Activated B cell treated with CpG ODN at 0.5 μM for 24 hours (primary cell): ENCODE data around the gene NR1I2. TPM values are rescaled to one million over a fixed set of nuclear protein-coding genes. Genes with fewer than 3 reads are reported as not detected.

ENCODE experiments used
- ATAC-seq: fragments of 200-7000 bp; cut with Tn5 transposase; one replicate; pipeline ENCODE4 v1.10.0; 2021; ENCODE audit warnings: low read depth, mild to moderate bottlenecking, moderate library complexity
- CTCF ChIA-PET: fragments of 350-600 bp; sonication (Branson Sonifier 250); formaldehyde crosslinking; loops from one replicate; lab custom pipeline; 2021; ENCODE audit warnings: antibody characterized with exemption; lab: Charles Lee
- POLR2A ChIA-PET: fragments of 350-600 bp; sonication (Branson Sonifier 250); formaldehyde crosslinking; loops from one replicate; lab custom pipeline; 2021; ENCODE audit warnings: antibody characterized with exemption; lab: Charles Lee
- DNase-seq: peaks from one replicate; pipeline ENCODE4 v3.0.0; 2022
- H3K27ac Mint-ChIP-seq: one replicate; pipeline ENCODE4 v1.8.0; 2020; ENCODE audit warnings: mixed read lengths
- H3K27me3 Mint-ChIP-seq: one replicate; pipeline ENCODE4 v1.8.0; 2021; ENCODE audit warnings: mixed read lengths
- H3K36me3 Mint-ChIP-seq: one replicate; pipeline ENCODE4 v1.8.0; 2021; ENCODE audit warnings: low read depth, mixed read lengths
- H3K4me1 Mint-ChIP-seq: one replicate; pipeline ENCODE4 v1.8.0; 2021; ENCODE audit warnings: mixed read lengths
- H3K4me3 Mint-ChIP-seq: one replicate; pipeline ENCODE4 v1.8.0; 2020; ENCODE audit warnings: mild to moderate bottlenecking, mixed read lengths
- H3K9me3 Mint-ChIP-seq: one replicate; pipeline ENCODE4 v1.8.0; 2020; ENCODE audit warnings: mixed read lengths
- intact Hi-C: fragments of 100-400 bp; cut with micrococcal nuclease; formaldehyde crosslinking; loops from one replicate; pipeline ENCODE4 v1.15.1; 2024
- total RNA-seq: library from RNA; stranded (reverse); gene quantifications from 2 replicates; pipeline ENCODE4 v1.2.3, GENCODE V29; 2022
- TF ChIP-seq, protein P1 (sequence below): fragments of 200-600 bp; IDR thresholded peaks from one replicate; pipeline ENCODE4 v1.8.0; 2022; ENCODE audit warnings: antibody characterized with exemption, mild to moderate bottlenecking

The NR1I2 gene
- total RNA-seq, 1 donor from 2014 or later, result 1.1 TPM

- Mint-ChIP-seq H3K4me1 (no peaks in the 10 kb centered on the region), H3K4me3 (no peak overlapping the region), H3K27me3 (peaks cover 7% of the 10 kb centered on the region), H3K27ac (no peak overlapping the region), H3K36me3 (no peaks in the 10 kb centered on the region), H3K9me3 (no peaks in the 10 kb centered on the region)
- DNase-seq (no peak), ATAC-seq (no peak)
- ChIA-PET POLR2A (no interaction called here), CTCF (no interaction called here)
- intact Hi-C loops, result no loop called here
- TF ChIP-seq, protein P1, sequence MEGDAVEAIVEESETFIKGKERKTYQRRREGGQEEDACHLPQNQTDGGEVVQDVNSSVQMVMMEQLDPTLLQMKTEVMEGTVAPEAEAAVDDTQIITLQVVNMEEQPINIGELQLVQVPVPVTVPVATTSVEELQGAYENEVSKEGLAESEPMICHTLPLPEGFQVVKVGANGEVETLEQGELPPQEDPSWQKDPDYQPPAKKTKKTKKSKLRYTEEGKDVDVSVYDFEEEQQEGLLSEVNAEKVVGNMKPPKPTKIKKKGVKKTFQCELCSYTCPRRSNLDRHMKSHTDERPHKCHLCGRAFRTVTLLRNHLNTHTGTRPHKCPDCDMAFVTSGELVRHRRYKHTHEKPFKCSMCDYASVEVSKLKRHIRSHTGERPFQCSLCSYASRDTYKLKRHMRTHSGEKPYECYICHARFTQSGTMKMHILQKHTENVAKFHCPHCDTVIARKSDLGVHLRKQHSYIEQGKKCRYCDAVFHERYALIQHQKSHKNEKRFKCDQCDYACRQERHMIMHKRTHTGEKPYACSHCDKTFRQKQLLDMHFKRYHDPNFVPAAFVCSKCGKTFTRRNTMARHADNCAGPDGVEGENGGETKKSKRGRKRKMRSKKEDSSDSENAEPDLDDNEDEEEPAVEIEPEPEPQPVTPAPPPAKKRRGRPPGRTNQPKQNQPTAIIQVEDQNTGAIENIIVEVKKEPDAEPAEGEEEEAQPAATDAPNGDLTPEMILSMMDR, result no peak
Observed at GRCh38 chr3:119795849-119796248, 13.9 kb downstream of the NR1I2 start.

GRCh38 chr3:119796368-119796767 is 14.5 kb downstream of the NR1I2 start:
- DNase-seq (no peak), ATAC-seq (no peak)
- ChIA-PET CTCF (no interaction called here), POLR2A (no interaction called here)
- Mint-ChIP-seq H3K4me1 (no peaks in the 10 kb centered on the region), H3K27me3 (peaks cover 11% of the 10 kb centered on the region), H3K9me3 (no peaks in the 10 kb centered on the region), H3K27ac (no peak overlapping the region), H3K36me3 (no peaks in the 10 kb centered on the region), H3K4me3 (no peak overlapping the region)
- TF ChIP-seq, protein P1, result no peak
- intact Hi-C loops, result no loop called here

GRCh38 chr3:119796785-119797184 is 14.9 kb downstream of the NR1I2 start:
- Mint-ChIP-seq H3K36me3 (no peaks in the 10 kb centered on the region), H3K4me1 (no peaks in the 10 kb centered on the region), H3K9me3 (no peaks in the 10 kb centered on the region), H3K27me3 (peaks cover 11% of the 10 kb centered on the region), H3K4me3 (no peak overlapping the region), H3K27ac (no peak overlapping the region)
- ChIA-PET CTCF (no interaction called here), POLR2A (no interaction called here)
- ATAC-seq (no peak), DNase-seq (no peak)
- TF ChIP-seq, protein P1, result no peak
- intact Hi-C loops, result no loop called here

DNA sequence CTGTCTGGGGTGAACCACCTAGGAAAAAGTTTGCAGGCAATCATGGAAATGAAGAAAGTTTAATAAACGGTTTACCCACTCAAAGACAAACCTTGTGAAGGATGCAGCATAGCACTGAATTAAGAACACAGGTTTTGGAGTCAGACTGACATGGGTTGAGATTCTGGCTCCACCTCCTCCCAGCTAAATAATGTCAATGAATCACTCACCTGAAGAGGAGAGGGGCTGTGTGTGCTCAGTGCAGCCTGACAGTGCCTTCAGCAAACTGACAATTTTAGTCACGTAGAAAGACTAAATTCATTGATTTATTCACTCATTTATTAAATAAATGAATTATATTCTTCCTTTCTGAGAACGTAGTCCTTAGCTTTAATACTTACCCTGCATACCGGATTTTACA is 18.9 kb downstream of the NR1I2 start:
- Mint-ChIP-seq H3K9me3 (no peaks in the 10 kb centered on the region), H3K27me3 (peaks cover 11% of the 10 kb centered on the region), H3K4me1 (no peaks in the 10 kb centered on the region), H3K27ac (no peak overlapping the region), H3K4me3 (no peak overlapping the region), H3K36me3 (no peaks in the 10 kb centered on the region)
- ATAC-seq, result no peak
- ChIA-PET POLR2A (no interaction called here), CTCF (no interaction called here)
- intact Hi-C loops, result no loop called here
- no peak for DNase-seq
- TF ChIP-seq, protein P1, result no peak

DNA sequence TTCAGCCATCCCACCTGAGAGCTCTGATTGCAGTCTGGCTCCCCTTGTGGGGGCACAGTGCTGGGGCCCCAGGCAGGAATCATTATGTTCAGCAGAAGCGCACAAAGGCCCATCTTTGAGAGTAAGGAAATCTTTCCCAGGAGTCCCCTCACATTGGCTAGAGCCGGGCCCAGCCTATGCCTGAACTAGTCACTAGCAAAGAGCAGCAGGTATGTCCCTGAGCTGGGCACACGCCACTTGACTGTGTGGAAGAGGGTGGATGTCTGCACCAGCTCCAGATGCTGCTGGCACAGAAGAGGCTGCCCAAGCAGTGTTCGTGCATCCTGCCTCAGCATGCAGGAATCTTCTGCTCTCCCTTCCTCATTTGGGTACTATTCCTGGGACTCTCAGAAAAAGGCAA is 26.3 kb downstream of the NR1I2 start:
- intact Hi-C loops, result no loop called here
- ChIA-PET POLR2A (interaction anchor here (2.6 kb wide), 1 partner anchor 287 kb away, joined by 10 read pairs; the partner anchor contains the start of gene GSK3B), CTCF (no interaction called here)
- Mint-ChIP-seq H3K4me3 (peak overlapping the region; percentile 26), H3K27me3 (no peaks in the 10 kb centered on the region), H3K4me1 (peaks cover 9% of the 10 kb centered on the region), H3K9me3 (no peaks in the 10 kb centered on the region), H3K36me3 (peaks cover 3% of the 10 kb centered on the region), H3K27ac (peak overlapping the region; percentile 16)
- DNase-seq, result no peak
- no peak for ATAC-seq
- TF ChIP-seq, protein P1, result no peak
